Glomerular visceral epithelial cell (primary cell): Measurements from ENCODE around the gene GOLGA6C.
"Not testable (repeated sequence)": the region's sequence is repeated elsewhere in the genome, so short reads cannot be mapped to it uniquely, and the experiment has no call there.

Experiments used
- DNase-seq: peaks from one replicate; pipeline ENCODE4 v3.0.0-alpha.2; 2016; ENCODE audit errors: extremely low spot score

Gene GOLGA6C

DNA sequence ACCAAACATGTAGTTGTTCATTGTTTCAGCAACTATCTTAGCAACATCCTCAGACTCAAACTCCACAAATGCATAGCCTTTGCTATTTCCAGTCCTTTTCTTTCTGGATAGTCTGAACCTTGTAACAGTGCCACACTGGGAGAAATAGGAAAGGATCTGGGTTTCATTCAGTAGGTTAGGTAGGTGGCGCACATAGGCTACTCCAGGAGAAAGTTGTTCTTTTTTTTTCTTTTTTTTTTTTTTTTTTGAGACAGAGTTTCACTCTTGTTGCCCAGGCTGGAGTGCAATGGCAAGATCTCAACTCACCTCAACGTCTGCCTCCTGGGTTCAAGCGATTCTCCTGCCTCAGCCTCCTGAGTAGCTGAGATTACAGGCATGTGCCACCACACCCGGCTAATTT is 5.8 kb upstream of the GOLGA6C start:
- DNase-seq, result not testable (repeated sequence)

GRCh38 chr15:75258620-75259343 is 648 bp downstream of the GOLGA6C start:
- not testable (repeated sequence) for DNase-seq

- DNase-seq, result not testable (repeated sequence)
Observed at GRCh38 chr15:75259873-75260272, 1.7 kb downstream of the GOLGA6C start.

- DNase-seq, result not testable (repeated sequence)
Observed at GRCh38 chr15:75273751-75274359, 15.7 kb downstream of the GOLGA6C start.

GRCh38 chr15:75274509-75275107 is 16.5 kb downstream of the GOLGA6C start:
- DNase-seq, result peak; percentile 79

DNA sequence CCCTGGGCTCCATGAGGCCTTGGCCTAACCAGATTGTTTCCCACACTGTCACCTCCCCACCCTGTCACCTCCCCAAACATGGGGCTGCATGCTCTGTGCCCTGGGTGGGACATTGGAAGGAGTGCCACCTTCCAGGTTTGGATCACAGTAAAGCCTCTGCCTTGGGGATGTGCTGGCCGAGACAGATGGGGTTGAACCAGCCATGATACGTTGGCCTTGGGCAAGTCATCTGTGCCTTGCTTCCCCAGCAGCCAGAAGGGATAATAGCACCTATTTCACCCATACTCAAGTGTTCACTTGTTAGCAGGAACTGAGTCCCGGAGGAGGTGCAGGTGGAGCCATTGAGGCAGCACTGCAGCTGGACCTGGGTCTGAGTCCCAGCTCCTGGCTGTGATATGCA is 17.5 kb downstream of the GOLGA6C start:
- peak; percentile 13 for DNase-seq

GRCh38 chr15:75278497-75278896 is 20.4 kb downstream of the GOLGA6C start:
- DNase-seq, result not testable (repeated sequence)

- not testable (repeated sequence) for DNase-seq
Observed at GRCh38 chr15:75282572-75282971, 24.4 kb downstream of the GOLGA6C start, which contains the start of gene GOLGA6D. Gene GOLGA6D (plus strand): TSS chr15:75282835. CDS start chr15:75282876, 41 bp downstream.

DNA sequence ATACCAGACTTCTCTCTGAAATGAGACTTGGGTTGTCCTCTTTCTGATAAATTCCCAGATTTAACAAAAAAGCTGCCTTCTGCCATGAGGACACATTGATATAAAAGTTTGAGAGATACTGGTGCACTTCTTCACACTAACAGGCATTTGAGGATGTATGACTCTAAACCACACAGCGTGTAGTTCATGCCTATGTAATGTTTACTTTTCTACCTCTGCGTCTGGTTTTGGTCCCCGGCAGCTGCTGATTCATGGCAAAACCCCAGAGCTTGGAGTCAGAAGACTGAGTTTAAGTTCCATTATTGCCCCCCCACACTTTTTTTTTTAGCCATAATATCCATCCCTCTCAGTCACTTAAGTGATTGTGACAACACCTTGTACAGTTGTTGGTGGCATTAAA is 26.0 kb downstream of the GOLGA6C start:
- not testable (repeated sequence) for DNase-seq

DNA sequence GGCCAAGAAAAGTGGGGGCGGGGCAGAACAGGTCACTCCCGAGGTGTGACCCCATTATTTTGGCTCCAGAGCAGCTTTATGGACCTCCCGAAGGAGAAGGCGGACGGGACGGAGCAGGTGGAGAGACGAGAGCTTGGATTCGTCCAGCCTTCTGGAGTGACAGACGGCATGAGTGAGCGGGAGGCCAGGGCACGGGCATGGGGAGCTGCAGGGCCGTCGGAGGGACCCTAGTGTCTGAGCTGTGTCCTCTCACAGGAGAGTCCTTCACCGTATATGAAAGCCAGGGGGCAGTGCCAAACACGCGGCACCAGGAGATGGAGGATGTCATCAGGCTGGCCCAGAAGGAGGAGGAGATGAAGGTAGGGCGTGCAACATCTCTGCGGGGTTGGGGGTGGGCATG is 35.5 kb downstream of the GOLGA6C start:
- not testable (repeated sequence) for DNase-seq

DNA sequence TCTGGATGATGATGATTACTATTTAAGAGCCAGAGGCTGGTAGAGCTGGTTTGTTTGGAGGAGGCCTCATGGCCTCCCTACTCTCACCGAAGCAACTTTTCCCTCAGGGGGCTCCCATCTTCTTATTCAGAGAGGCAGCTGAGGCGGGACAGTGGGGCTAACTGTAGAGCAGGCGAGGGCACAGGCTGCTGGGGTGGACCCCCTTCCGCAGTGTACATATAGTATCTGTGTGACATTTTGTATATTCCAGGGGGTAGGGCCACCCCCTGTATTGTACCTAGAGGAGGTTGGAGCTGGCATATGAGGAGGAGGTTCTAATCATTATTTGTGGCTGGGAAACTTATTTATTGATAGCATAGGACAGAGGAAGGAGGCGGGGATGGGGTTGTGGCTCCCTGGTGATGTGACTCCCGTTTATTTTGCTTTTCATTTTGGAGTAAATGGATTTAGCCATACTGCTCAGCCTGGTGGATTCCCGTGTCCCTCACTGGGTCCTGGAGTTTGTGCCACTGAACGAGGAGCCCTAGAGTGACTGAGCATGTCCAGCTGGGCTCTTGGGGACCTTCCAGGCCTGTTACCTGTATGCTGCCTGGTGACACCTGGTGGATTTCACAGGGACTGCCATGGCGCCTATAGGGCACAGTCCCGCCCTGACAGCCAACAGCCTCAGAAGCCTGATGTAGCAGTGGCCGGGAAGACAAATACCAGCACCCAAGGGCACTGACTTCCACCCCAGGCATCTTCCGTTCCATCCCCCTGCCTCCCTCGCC is 40.6 kb downstream of the GOLGA6C start:
- not testable (repeated sequence) for DNase-seq

DNA sequence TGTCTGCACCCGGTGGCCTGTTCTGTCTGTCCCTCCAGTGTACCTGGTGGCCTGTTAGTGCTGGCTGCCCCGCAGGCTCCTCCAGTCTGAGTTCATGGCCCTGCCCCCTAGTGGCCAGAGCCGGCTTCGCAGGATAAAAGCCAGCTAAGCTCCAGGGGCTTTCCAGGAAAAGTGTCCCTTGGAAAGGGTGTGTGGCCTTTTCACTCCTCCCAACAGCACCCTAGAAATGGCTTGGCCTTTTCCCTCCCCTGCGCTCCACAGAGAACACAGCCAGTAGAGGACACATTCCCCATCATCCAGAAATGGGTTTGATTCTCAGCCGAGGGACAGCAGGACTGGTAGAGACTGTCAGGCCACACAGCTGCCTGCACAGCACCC is 41.2 kb downstream of the GOLGA6C start:
- DNase-seq, result not testable (repeated sequence)

- DNase-seq, result not testable (repeated sequence)
Observed at GRCh38 chr15:75300026-75300425, 41.9 kb downstream of the GOLGA6C start.

DNA sequence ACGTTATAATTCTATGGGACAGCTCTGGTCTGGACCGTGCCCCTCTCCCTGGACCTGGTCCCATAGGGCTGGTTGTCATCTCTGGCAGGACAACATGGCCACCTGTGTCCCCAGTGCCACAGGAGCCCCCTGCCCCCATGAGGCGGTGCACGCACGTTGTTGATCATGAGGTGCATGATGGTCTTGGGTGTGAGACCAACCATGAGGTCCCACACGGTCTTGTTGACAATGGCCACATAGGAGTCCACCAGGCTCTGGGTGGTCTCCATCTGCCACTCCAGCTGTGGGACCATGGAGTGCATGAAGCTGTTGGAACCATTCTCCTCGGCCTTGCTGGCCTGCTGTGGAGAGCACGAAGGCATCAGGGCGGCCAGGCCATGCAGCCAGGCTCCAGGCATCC is 44.2 kb downstream of the GOLGA6C start:
- no peak for DNase-seq

GRCh38 chr15:75302753-75303152 is 44.6 kb downstream of the GOLGA6C start:
- DNase-seq, result not testable (repeated sequence)

GRCh38 chr15:75306188-75306587 is 48.1 kb downstream of the GOLGA6C start:
- DNase-seq, result no peak

GRCh38 chr15:75307778-75308390 is 49.8 kb downstream of the GOLGA6C start:
- peak; percentile 26 for DNase-seq

GRCh38 chr15:75309711-75310110 is 51.6 kb downstream of the GOLGA6C start:
- DNase-seq, result no peak

DNA sequence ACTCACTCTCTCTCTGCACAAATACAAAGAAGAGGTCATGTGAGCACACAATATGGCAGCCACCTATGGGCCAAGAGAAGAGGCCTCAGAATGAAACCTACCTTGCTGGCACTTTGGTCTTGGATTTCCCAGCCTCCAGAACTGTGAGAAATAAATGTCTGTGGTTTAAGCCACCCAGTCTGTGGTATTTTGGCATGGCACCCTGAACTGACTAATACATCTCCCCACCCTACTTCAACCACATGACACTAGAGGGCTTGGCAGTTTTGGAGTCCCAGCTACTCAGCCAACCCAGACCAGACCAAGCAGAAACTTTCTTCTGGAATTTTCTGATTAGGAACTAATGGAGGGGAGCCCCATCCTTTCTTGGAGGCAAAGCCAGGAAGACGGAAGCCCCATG is 54.4 kb downstream of the GOLGA6C start:
- peak; percentile 49 for DNase-seq

GRCh38 chr15:75313116-75313845 is 55.1 kb downstream of the GOLGA6C start:
- no peak for DNase-seq
